ENCODE data around the gene RBM38.

RBM38 gene

GRCh38 chr20:57404006-57404405 lies 12.8 kb downstream of the RBM38 start:
- DNase-seq: no peak

GRCh38 chr20:57404419-57405072 lies 13.3 kb downstream of the RBM38 start:
- no peak for DNase-seq

GRCh38 chr20:57405236-57406016 lies 14.2 kb downstream of the RBM38 start:
- DNase-seq: no peak

GRCh38 chr20:57407541-57407956 lies 16.4 kb downstream of the RBM38 start:
- no peak for DNase-seq

- DNase-seq: no peak
These were observed 16.9 kb downstream of the RBM38 start for GRCh38 chr20:57408131-57408530.

- no peak for DNase-seq
These were observed 17.5 kb downstream of the RBM38 start for GRCh38 chr20:57408536-57409233.

- no peak for DNase-seq
These were observed 18.1 kb downstream of the RBM38 start for GRCh38 chr20:57409316-57409671.

GRCh38 chr20:57409672-57410397 lies 18.6 kb downstream of the RBM38 start:
- DNase-seq: no peak

- DNase-seq: no peak
These were observed 19.3 kb downstream of the RBM38 start for GRCh38 chr20:57410398-57410920.

- DNase-seq: no peak
These were observed 19.7 kb downstream of the RBM38 start for GRCh38 chr20:57410924-57411323.

- DNase-seq: no peak
These were observed 20.4 kb downstream of the RBM38 start for GRCh38 chr20:57411406-57412283.

GRCh38 chr20:57412347-57413029 lies 21.3 kb downstream of the RBM38 start:
- no peak for DNase-seq

GRCh38 chr20:57413986-57414385 lies 22.8 kb downstream of the RBM38 start:
- no peak for DNase-seq

- no peak for DNase-seq
These were observed 23.8 kb downstream of the RBM38 start for GRCh38 chr20:57414867-57415592.

GRCh38 chr20:57415771-57416170 lies 24.6 kb downstream of the RBM38 start:
- no peak for DNase-seq

GRCh38 chr20:57416296-57417022 lies 25.3 kb downstream of the RBM38 start:
- no peak for DNase-seq

- no peak for DNase-seq
These were observed 26.0 kb downstream of the RBM38 start for GRCh38 chr20:57417051-57417689.

- DNase-seq: no peak
These were observed 26.9 kb downstream of the RBM38 start for GRCh38 chr20:57417830-57418780.

Data from SHP77 (cell line).